Left ventricle myocardium inferior (tissue), 1 donor: ENCODE data around the gene MUTYH. TPM values are rescaled to one million over a fixed set of nuclear protein-coding genes. Genes with fewer than 3 reads are reported as not detected.
"Not testable (repeated sequence)": the region's sequence is repeated elsewhere in the genome, so short reads cannot be mapped to it uniquely, and the experiment has no call there.

Experiments used
- DNase-seq: peaks from one replicate; pipeline ENCODE4 v3.0.0-alpha.2; 2020
- H3K27ac ChIP-seq: fragments of 200-600 bp; replicated peaks from 2 replicates; pipeline ENCODE4 v1.8.0; 2021
- H3K27me3 ChIP-seq: fragments of 200-600 bp; 2 replicates; pipeline ENCODE4 v1.8.0; 2021; ENCODE audit warnings: low read depth
- H3K36me3 ChIP-seq: fragments of 200-600 bp; 2 replicates; pipeline ENCODE4 v1.8.0; 2021
- H3K4me1 ChIP-seq: fragments of 200-600 bp; 2 replicates; pipeline ENCODE4 v1.8.0; 2021
- H3K4me3 ChIP-seq: fragments of 200-600 bp; 2 replicates; pipeline ENCODE4 v1.8.0; 2021; ENCODE audit warnings: mild to moderate bottlenecking, moderate library complexity
- H3K9me3 ChIP-seq: fragments of 200-600 bp; replicated peaks from 2 replicates; pipeline ENCODE4 v1.8.0; 2021
- CTCF ChIP-seq: fragments of 200-600 bp; IDR thresholded peaks from 2 replicates; pipeline ENCODE4 v1.8.0; 2021; ENCODE audit warnings: antibody characterized with exemption, mild to moderate bottlenecking, borderline replicate concordance
- intact Hi-C: fragments of 100-400 bp; cut with micrococcal nuclease; formaldehyde crosslinking; loops from one replicate; pipeline ENCODE4 v1.11.0; 2022
- total RNA-seq: library from RNA; stranded (reverse); fragmentation: NEBNext Ultra II Directional; extraction: Animal tissue kit (Norgen Biotek cat#: 25700); gene quantifications from one replicate; pipeline ENCODE4 v1.2.1, GENCODE V29; 2021
- donor health status: DM: no; HTN: yes; CAD: no; lungs with severe emphysema.

The MUTYH gene
- total RNA-seq, 1 donor from 2014 or later = 8.1 TPM

- H3K27ac ChIP-seq = no peak overlapping the region
- TF ChIP-seq CTCF = no peak
These were observed 33.3 kb upstream of the MUTYH start for GRCh38 chr1:45373573-45373972.

GRCh38 chr1:45370575-45370974 is 30.3 kb upstream of the MUTYH start:
- Histone ChIP-seq H3K27ac (no peak overlapping the region), H3K36me3 (no peaks in the 10 kb centered on the region), H3K27me3 (no peaks in the 10 kb centered on the region), H3K4me1 (no peaks in the 10 kb centered on the region), H3K4me3 (no peak overlapping the region), H3K9me3 (no peaks in the 10 kb centered on the region)
- no peak for TF ChIP-seq CTCF
- intact Hi-C loops = no loop called here
- no peak for DNase-seq

More at GRCh38 chr1:45373573-45373972, 33.3 kb upstream of the MUTYH start:
- H3K9me3 ChIP-seq = no peaks in the 10 kb centered on the region
- H3K4me1 ChIP-seq = peaks cover 6% of the 10 kb centered on the region
- no peaks in the 10 kb centered on the region for H3K27me3 ChIP-seq
- H3K4me3 ChIP-seq = no peak overlapping the region
- no peaks in the 10 kb centered on the region for H3K36me3 ChIP-seq
- intact Hi-C loops = no loop called here
- no peak for DNase-seq

- no peaks in the 10 kb centered on the region for H3K36me3 ChIP-seq
- no peak overlapping the region for H3K27ac ChIP-seq
- no peak overlapping the region for H3K4me3 ChIP-seq
- intact Hi-C loops = loop anchor here (10.0 kb wide), 1 partner anchor 210 kb away; no protein-coding TSS in a partner anchor
- no peak for DNase-seq
- no peaks in the 10 kb centered on the region for H3K9me3 ChIP-seq
- no peaks in the 10 kb centered on the region for H3K27me3 ChIP-seq
- TF ChIP-seq CTCF = no peak
- peaks cover 18% of the 10 kb centered on the region for H3K4me1 ChIP-seq
These were observed 24.8 kb upstream of the MUTYH start for GRCh38 chr1:45365051-45365450.

- no peak for DNase-seq
- no peak overlapping the region for H3K27ac ChIP-seq
- no peak for TF ChIP-seq CTCF
- no peak overlapping the region for H3K4me3 ChIP-seq
- H3K9me3 ChIP-seq = no peaks in the 10 kb centered on the region
- no peaks in the 10 kb centered on the region for H3K36me3 ChIP-seq
- peaks cover 24% of the 10 kb centered on the region for H3K4me1 ChIP-seq
- no peaks in the 10 kb centered on the region for H3K27me3 ChIP-seq
- intact Hi-C loops = loop anchor here (10.0 kb wide), 1 partner anchor 211 kb away; no protein-coding TSS in a partner anchor
These were observed 24.1 kb upstream of the MUTYH start for GRCh38 chr1:45364294-45364693.

GRCh38 chr1:45360981-45361380 is 20.7 kb upstream of the MUTYH start:
- H3K9me3 ChIP-seq, H3K36me3 ChIP-seq, H3K27me3 ChIP-seq, DNase-seq: not testable (repeated sequence)
- peaks cover 24% of the 10 kb centered on the region for H3K4me1 ChIP-seq
- peak overlapping the region; percentile 43 for H3K4me3 ChIP-seq
- intact Hi-C loops = loop anchor here (2.0 to 10.0 kb wide), 2 partner anchors 132 to 214 kb away; no protein-coding TSS in a partner anchor
- H3K27ac ChIP-seq = peak overlapping the region; percentile 76

GRCh38 chr1:45359882-45360513 is 19.8 kb upstream of the MUTYH start:
- intact Hi-C loops = loop anchor here (2.0 to 10.0 kb wide), 2 partner anchors 133 to 215 kb away; no protein-coding TSS in a partner anchor
- Histone ChIP-seq H3K4me1 (peaks cover 24% of the 10 kb centered on the region), H3K27me3 (no peaks in the 10 kb centered on the region), H3K36me3 (no peaks in the 10 kb centered on the region), H3K27ac (peak overlapping the region; percentile 76), H3K4me3 (peak overlapping the region; percentile 43), H3K9me3 (no peaks in the 10 kb centered on the region)
- peak; percentile 48 for DNase-seq
- TF ChIP-seq CTCF = peak; percentile 80
